Measurements from ENCODE around the gene PIEZO1. TPM values are rescaled to one million over a fixed set of nuclear protein-coding genes. Genes with fewer than 3 reads are reported as not detected.

Gene PIEZO1
- total RNA-seq, 6 experiments from 2014 or later, result 48.9 to 91.9 (median 64.4) TPM

DNA sequence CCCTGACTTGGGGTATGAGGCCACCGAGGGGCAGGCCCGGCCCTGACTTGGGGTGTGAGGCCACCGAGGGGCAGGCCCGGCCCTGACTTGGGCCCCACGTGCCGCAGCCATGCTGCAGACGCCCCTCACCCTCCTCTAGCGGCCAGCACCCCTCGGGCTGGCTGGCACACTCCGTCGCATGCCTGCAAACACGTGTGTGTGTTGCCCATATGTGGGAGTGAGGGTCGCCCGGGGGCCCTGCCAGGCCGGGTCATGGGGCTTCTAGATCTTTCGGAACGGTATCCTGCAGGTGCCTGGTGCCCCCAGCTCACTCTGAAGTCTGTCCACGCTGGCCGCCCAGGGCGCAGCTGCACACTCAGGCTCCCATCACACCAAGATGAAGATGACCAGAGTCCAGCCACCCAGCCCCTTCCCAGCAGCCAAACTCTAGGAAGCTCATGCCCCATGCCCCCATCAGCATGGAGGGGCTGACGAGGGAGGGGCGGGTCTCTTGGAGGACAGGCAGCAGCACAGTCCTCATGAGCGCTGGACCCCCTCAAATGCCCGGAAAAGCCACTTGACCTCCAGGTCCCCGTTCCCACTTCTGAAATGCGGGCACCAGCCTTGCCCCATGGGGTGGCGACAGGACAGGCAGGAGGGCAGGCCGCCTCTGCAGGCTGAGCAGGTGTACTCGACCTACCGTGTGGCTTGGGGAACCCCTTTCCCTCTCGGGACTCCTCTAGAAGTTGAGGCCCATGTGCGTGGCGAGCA is 44.9 kb downstream of the PIEZO1 start:
- H3K27me3 ChIP-seq, result no peaks in the 10 kb centered on the region
- peaks cover 0 to 6% (median 3%) of the 10 kb centered on the region in 4 donors for H3K4me1 ChIP-seq
- H3K27ac ChIP-seq, result no peak overlapping the region
- no peak overlapping the region for H3K4me3 ChIP-seq
- peaks cover 0 to 9% (median 4%) of the 10 kb centered on the region in 4 donors for H3K36me3 ChIP-seq
- ATAC-seq (no peak), DNase-seq (no peak)
- WGBS (ENCODE audit: insufficient coverage, low coverage, low lambda C conversion rate, missing lambda C conversion rate), result no CpG with 5 or more reads among the region's 33 CpGs
- H3K9me3 ChIP-seq, result no peaks in the 10 kb centered on the region
- intact Hi-C loops (cut with DNase I), result loop anchor here in 1 of 2 donors (5.0 kb wide), 1 partner anchor 47 kb away; the partner anchor contains the start of gene PIEZO1
- TF ChIP-seq, protein P1, sequence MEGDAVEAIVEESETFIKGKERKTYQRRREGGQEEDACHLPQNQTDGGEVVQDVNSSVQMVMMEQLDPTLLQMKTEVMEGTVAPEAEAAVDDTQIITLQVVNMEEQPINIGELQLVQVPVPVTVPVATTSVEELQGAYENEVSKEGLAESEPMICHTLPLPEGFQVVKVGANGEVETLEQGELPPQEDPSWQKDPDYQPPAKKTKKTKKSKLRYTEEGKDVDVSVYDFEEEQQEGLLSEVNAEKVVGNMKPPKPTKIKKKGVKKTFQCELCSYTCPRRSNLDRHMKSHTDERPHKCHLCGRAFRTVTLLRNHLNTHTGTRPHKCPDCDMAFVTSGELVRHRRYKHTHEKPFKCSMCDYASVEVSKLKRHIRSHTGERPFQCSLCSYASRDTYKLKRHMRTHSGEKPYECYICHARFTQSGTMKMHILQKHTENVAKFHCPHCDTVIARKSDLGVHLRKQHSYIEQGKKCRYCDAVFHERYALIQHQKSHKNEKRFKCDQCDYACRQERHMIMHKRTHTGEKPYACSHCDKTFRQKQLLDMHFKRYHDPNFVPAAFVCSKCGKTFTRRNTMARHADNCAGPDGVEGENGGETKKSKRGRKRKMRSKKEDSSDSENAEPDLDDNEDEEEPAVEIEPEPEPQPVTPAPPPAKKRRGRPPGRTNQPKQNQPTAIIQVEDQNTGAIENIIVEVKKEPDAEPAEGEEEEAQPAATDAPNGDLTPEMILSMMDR (IDR thresholded peaks at IDR 0.05), result no peak
- TF ChIP-seq POLR2A (IDR thresholded peaks at IDR 0.05), result no peak

GRCh38 chr16:88739139-88739976 is 45.7 kb downstream of the PIEZO1 start:
- Histone ChIP-seq H3K4me1 (peaks cover 0 to 6% (median 3%) of the 10 kb centered on the region in 4 donors), H3K9me3 (no peaks in the 10 kb centered on the region), H3K4me3 (no peak overlapping the region), H3K27me3 (no peaks in the 10 kb centered on the region), H3K36me3 (peaks cover 0 to 13% (median 7%) of the 10 kb centered on the region in 4 donors), H3K27ac (no peak overlapping the region)
- ATAC-seq, result no peak
- intact Hi-C loops (cut with DNase I), result no loop called here
- 80% methylated on average over 2 of the region's 22 CpGs for WGBS (ENCODE audit: insufficient coverage, low coverage, low lambda C conversion rate, missing lambda C conversion rate)
- no peak for DNase-seq
- TF ChIP-seq POLR2A (IDR thresholded peaks at IDR 0.05), result no peak
- TF ChIP-seq, protein P1 (IDR thresholded peaks at IDR 0.05), result no peak

DNA sequence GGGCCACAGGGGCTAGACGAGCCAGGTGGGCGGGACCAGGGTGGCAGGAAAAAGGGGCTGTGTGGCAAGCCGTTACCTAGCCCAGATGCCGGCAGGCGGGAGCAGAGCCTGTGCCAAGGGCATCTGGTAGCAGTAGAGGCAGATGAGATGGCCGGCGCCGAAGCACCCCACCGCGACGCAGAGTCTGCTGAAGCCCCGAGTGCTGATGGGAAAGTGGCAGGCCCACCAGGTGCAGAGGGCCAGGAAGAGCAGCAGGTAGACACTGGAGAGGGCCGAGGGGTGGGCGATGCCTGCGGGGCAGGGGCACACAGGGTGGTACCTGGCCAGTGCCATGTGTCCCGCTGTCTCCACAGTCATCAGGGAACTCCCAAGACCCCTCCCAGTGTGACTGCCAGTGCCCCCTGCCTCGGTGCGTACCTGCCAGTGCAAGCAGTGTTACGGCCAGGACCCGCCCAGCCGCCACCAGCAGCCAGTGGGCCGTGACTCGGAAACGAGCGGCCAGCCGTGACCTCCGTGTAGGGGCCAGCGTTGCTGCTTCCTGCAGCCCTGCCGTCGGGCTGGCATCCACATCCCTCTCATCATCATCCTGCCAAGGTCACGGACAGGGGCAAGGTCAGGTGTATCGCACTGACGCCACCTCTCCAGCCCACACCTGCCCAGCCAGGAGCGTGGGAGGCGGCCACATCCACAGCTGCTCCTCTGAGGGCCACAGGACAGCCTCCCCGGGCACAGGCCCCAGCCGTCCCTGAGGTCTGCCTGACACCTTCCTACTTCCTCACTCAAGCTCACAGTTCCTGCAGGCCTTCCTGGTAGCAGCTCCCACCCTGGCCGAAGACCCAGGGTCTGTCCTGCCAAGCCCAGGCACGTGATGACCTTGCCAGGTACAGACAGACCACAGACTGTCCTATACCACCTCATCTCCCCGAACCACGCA is 46.6 kb downstream of the PIEZO1 start:
- intact Hi-C loops (cut with DNase I), result no loop called here
- ATAC-seq (peak in 1 of 4 donors; percentile 6), DNase-seq (no peak)
- Histone ChIP-seq H3K4me3 (no peak overlapping the region), H3K36me3 (peaks cover 0 to 18% (median 7%) of the 10 kb centered on the region in 4 donors), H3K27me3 (no peaks in the 10 kb centered on the region), H3K27ac (no peak overlapping the region), H3K9me3 (no peaks in the 10 kb centered on the region), H3K4me1 (no peaks in the 10 kb centered on the region)
- TF ChIP-seq, protein P1 (IDR thresholded peaks at IDR 0.05), result no peak
- no peak for TF ChIP-seq POLR2A (IDR thresholded peaks at IDR 0.05)
- WGBS (ENCODE audit: insufficient coverage, low coverage, low lambda C conversion rate, missing lambda C conversion rate), result no CpG with 5 or more reads among the region's 41 CpGs

All from right lobe of liver (tissue), 6 donors.